Keratinocyte (primary cell): ENCODE data around the gene DPP8. TPM values are rescaled to one million over a fixed set of nuclear protein-coding genes. Genes with fewer than 3 reads are reported as not detected.

ENCODE experiments used
- DNase-seq: peaks from one replicate; pipeline ENCODE4 v3.0.0-alpha.2; 2011; ENCODE audit warnings: low read depth, missing footprints, low spot score
- FAIRE-seq: peaks from 2 replicates; lab custom pipeline; 2011; peaks lifted over from hg19 to GRCh38; lab: Jason Lieb, UNC
- H2AFZ ChIP-seq: 2 replicates; pipeline ENCODE4 v1.6.0; 2012; ENCODE audit warnings: low read length, control low read depth, inconsistent platforms; ENCODE audit not compliant: control insufficient read depth
- H3K27ac ChIP-seq: 2 replicates; pipeline ENCODE4 v1.5.1; 2011; ENCODE audit warnings: low read length; ENCODE audit not compliant: control insufficient read depth, insufficient read depth
- H3K27me3 ChIP-seq: 3 replicates; pipeline ENCODE4 v1.6.0; 2011; ENCODE audit warnings: low read length; ENCODE audit not compliant: control insufficient read depth, insufficient read depth; ENCODE audit errors: extremely low read depth
- H3K36me3 ChIP-seq, 2 experiments: 2 replicates in 1 of 2; 3 replicates in 1 of 2; pipeline ENCODE4 v1.5.1; 2011; ENCODE audit warnings: low read length in 2 of 2, mild to moderate bottlenecking in 1 of 2; ENCODE audit not compliant: control insufficient read depth in 2 of 2, insufficient read depth in 2 of 2; ENCODE audit errors: extremely low read depth in 1 of 2
- H3K4me1 ChIP-seq: 3 replicates; pipeline ENCODE4 v1.5.1; 2011; ENCODE audit warnings: low read length; ENCODE audit not compliant: control insufficient read depth, insufficient read depth; ENCODE audit errors: extremely low read depth
- H3K4me2 ChIP-seq: 3 replicates; pipeline ENCODE4 v1.6.0; 2011; ENCODE audit warnings: low read depth, low read length; ENCODE audit not compliant: control insufficient read depth, insufficient read depth; ENCODE audit errors: extremely low read depth
- H3K4me3 ChIP-seq, 3 experiments: fragments of 200-600 bp in 1 of 3; sonication (generic) in 1 of 3; 2 replicates in 2 of 3; 3 replicates in 1 of 3; pipeline ENCODE4 v1.5.1; 2011 to 2016; ENCODE audit warnings: low read length in 3 of 3, mild to moderate bottlenecking in 3 of 3, control low read depth in 2 of 3, inconsistent platforms in 1 of 3, low read depth in 1 of 3, mixed read lengths in 1 of 3, mixed run types in 1 of 3, moderate library complexity in 1 of 3; ENCODE audit not compliant: control insufficient read depth in 2 of 3, insufficient read depth in 2 of 3; ENCODE audit errors: extremely low read depth in 1 of 3
- H3K79me2 ChIP-seq: 2 replicates; pipeline ENCODE4 v1.6.0; 2012; ENCODE audit warnings: low read length; ENCODE audit not compliant: control insufficient read depth, insufficient read depth
- H3K9ac ChIP-seq: 3 replicates; pipeline ENCODE4 v1.6.0; 2011; ENCODE audit warnings: low read length; ENCODE audit not compliant: control insufficient read depth, insufficient read depth; ENCODE audit errors: extremely low read depth
- H3K9me1 ChIP-seq: 3 replicates; pipeline ENCODE4 v1.6.0; 2011; ENCODE audit warnings: low read length; ENCODE audit not compliant: control insufficient read depth, insufficient read depth; ENCODE audit errors: extremely low read depth
- H3K9me3 ChIP-seq: 2 replicates; pipeline ENCODE4 v1.5.1; 2012; ENCODE audit warnings: low read depth, low read length; ENCODE audit not compliant: control insufficient read depth
- H4K20me1 ChIP-seq: 3 replicates; pipeline ENCODE4 v1.6.0; 2011; ENCODE audit warnings: low read length; ENCODE audit not compliant: control insufficient read depth, insufficient read depth; ENCODE audit errors: extremely low read depth
- EZH2 ChIP-seq: IDR thresholded peaks from one replicate; pipeline ENCODE4 v1.6.1; 2012; ENCODE audit warnings: inconsistent platforms, mild to moderate bottlenecking, low read length, moderate library complexity
- dilution Hi-C: fragments of 300-500 bp; cut with MboI; formaldehyde crosslinking; loops from one replicate; pipeline ENCODE4 v1.7.0; 2020; ENCODE audit warnings: low sequenced_read_pairs; ENCODE audit not compliant: extremely low pct_ligation_motif_present
- polyA plus RNA-seq, 5 experiments: library from polyadenylated mRNA; depleted of rRNA in 3 of 5; stranded (reverse) in 3 of 5; stranded (forward) in 1 of 5; unstranded in 1 of 5; fragments of >200 nt; gene quantifications; 1 replicate in 1 of 5; 2 replicates in 3 of 5; 3 replicates in 1 of 5; pipeline versions ENCODE4 v1.2.1 to v1.2.3, GENCODE V29; 2011 to 2012; ENCODE audit warnings: missing spikeins in 2 of 5, low read depth in 1 of 5, low replicate concordance in 1 of 5
- TF ChIP-seq, protein P1 (sequence below), 3 experiments: IDR thresholded peaks in 1 of 3; conservative IDR thresholded peaks in 1 of 3; optimal IDR thresholded peaks in 1 of 3; 2 replicates in 2 of 3; 3 replicates in 1 of 3; pipeline versions ENCODE3 to v1.5.1; 2011; ENCODE audit warnings: low read length in 3 of 3, mild to moderate bottlenecking in 3 of 3, moderate library complexity in 2 of 3, control low read depth in 1 of 3, inconsistent platforms in 1 of 3; ENCODE audit not compliant: insufficient read depth in 2 of 3; ENCODE audit errors: extremely low read depth in 1 of 3

The DPP8 gene
- polyA plus RNA-seq, 1 donor (not counting 4 experiments of a cell fraction or from before 2014, with no cell fraction given): 21.6 TPM

DNA sequence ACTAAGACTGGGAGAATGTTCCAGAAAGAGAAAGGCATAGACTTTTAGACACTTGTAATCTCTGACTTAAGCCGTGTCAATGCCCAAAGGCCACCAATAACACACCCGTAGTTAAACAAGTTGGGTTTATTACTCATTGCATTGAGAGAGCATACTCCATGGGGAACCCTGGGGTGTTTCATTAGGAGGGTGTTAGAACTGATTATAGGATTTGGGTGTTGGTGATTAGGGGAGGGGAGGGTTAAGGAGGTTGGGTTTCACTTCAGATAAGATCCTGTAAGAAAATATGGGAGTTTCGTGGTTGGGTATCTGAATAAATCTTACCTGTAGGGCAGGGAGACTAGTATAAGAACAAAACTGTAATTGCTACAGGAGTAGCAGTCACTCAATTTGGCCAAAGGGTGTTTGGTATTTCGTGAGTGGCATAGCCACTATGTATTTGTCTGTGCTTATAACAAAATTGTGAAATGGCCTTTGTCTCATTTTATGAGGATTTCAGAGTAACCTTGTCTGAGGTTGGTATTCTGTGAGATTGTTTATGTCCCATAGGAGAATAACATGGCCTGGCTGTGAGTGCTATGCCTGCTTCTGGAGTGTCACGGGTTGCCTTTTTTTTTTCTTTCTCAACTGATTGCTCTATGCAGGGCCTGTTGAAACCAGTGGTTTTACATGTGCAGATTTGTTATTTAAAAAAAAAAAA lies 15.7 kb upstream of the DPP8 start:
- Histone ChIP-seq H4K20me1 (peaks cover 4% of the 10 kb centered on the region), H3K9ac (peak overlapping the region; percentile 18), H3K9me3 (no peaks in the 10 kb centered on the region), H3K9me1 (peaks cover 2% of the 10 kb centered on the region), H3K4me1 (peaks cover 41% of the 10 kb centered on the region), H3K4me2 (peak overlapping the region; percentile 90), H3K27me3 (no peaks in the 10 kb centered on the region), H3K36me3 (no peaks in the 10 kb centered on the region), H3K27ac (peak overlapping the region; percentile 58), H3K4me3 (peak overlapping the region in 1 of 3 experiments; percentile 55), H3K79me2 (peaks cover 70% of the 10 kb centered on the region), H2AFZ (no peak overlapping the region)
- no peak for FAIRE-seq
- TF ChIP-seq, protein P1, sequence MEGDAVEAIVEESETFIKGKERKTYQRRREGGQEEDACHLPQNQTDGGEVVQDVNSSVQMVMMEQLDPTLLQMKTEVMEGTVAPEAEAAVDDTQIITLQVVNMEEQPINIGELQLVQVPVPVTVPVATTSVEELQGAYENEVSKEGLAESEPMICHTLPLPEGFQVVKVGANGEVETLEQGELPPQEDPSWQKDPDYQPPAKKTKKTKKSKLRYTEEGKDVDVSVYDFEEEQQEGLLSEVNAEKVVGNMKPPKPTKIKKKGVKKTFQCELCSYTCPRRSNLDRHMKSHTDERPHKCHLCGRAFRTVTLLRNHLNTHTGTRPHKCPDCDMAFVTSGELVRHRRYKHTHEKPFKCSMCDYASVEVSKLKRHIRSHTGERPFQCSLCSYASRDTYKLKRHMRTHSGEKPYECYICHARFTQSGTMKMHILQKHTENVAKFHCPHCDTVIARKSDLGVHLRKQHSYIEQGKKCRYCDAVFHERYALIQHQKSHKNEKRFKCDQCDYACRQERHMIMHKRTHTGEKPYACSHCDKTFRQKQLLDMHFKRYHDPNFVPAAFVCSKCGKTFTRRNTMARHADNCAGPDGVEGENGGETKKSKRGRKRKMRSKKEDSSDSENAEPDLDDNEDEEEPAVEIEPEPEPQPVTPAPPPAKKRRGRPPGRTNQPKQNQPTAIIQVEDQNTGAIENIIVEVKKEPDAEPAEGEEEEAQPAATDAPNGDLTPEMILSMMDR (optimal IDR thresholded peaks at IDR 0.05 in 1 of 3, IDR thresholded peaks at IDR 0.05 in 1 of 3, conservative IDR thresholded peaks at IDR 0.05 in 1 of 3; ENCODE audit: extremely low read depth in 1 of 3, insufficient read depth in 2 of 3, low read length in 3 of 3): no peak
- TF ChIP-seq EZH2: no peak
- no peak for DNase-seq
- dilution Hi-C loops: no loop called here

DNA sequence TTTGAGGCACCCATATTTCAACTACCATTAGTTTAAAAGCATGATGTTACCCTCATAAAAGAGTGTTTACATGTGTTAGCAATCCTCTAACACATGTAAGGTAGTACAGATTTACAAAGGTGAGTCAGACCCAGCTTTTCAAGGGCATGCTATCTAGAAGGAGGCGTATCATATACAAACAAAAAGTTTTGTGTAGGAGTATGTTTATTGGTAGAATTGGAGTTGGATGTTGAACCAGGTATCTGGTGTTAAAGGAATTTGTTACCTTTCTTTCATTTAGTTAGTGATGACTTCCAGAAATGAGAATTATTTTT lies 15.2 kb upstream of the DPP8 start:
- Histone ChIP-seq H3K79me2 (peaks cover 66% of the 10 kb centered on the region), H3K4me1 (peaks cover 41% of the 10 kb centered on the region), H3K9ac (no peak overlapping the region), H3K36me3 (no peaks in the 10 kb centered on the region), H3K27me3 (no peaks in the 10 kb centered on the region), H2AFZ (no peak overlapping the region), H4K20me1 (peaks cover 4% of the 10 kb centered on the region), H3K27ac (peak overlapping the region; percentile 58), H3K9me1 (peaks cover 2% of the 10 kb centered on the region), H3K9me3 (no peaks in the 10 kb centered on the region), H3K4me3 (peak overlapping the region in 1 of 3 experiments; percentile 55), H3K4me2 (peak overlapping the region; percentile 90)
- DNase-seq: no peak
- FAIRE-seq: no peak
- dilution Hi-C loops: no loop called here
- TF ChIP-seq, protein P1 (optimal IDR thresholded peaks at IDR 0.05 in 1 of 3, IDR thresholded peaks at IDR 0.05 in 1 of 3, conservative IDR thresholded peaks at IDR 0.05 in 1 of 3; ENCODE audit: extremely low read depth in 1 of 3, insufficient read depth in 2 of 3, low read length in 3 of 3): no peak
- no peak for TF ChIP-seq EZH2
